Measurements from ENCODE around the gene PAPPA. TPM values are rescaled to one million over a fixed set of nuclear protein-coding genes. Genes with fewer than 3 reads are reported as not detected.

PAPPA gene
- total RNA-seq, 4 donors from 2014 or later, result 0.53 to 2.3 (median 1.4) TPM

- H3K36me3 ChIP-seq, result no peaks in the 10 kb centered on the region
- DNase-seq (ENCODE audit: low spot score in 2 of 2), result no peak
- H3K4me3 ChIP-seq, result no peak overlapping the region
- no peaks in the 10 kb centered on the region for H3K4me1 ChIP-seq
- no peak overlapping the region for H3K27ac ChIP-seq
- WGBS, result 72% methylated on average over 2 of the region's 2 CpGs
- no peaks in the 10 kb centered on the region for H3K27me3 ChIP-seq
- H3K9me3 ChIP-seq, result no peaks in the 10 kb centered on the region
- TF ChIP-seq, protein P1, sequence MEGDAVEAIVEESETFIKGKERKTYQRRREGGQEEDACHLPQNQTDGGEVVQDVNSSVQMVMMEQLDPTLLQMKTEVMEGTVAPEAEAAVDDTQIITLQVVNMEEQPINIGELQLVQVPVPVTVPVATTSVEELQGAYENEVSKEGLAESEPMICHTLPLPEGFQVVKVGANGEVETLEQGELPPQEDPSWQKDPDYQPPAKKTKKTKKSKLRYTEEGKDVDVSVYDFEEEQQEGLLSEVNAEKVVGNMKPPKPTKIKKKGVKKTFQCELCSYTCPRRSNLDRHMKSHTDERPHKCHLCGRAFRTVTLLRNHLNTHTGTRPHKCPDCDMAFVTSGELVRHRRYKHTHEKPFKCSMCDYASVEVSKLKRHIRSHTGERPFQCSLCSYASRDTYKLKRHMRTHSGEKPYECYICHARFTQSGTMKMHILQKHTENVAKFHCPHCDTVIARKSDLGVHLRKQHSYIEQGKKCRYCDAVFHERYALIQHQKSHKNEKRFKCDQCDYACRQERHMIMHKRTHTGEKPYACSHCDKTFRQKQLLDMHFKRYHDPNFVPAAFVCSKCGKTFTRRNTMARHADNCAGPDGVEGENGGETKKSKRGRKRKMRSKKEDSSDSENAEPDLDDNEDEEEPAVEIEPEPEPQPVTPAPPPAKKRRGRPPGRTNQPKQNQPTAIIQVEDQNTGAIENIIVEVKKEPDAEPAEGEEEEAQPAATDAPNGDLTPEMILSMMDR (IDR thresholded peaks at IDR 0.05), result no peak
- TF ChIP-seq POLR2A (IDR thresholded peaks at IDR 0.05), result no peak
- no peak for TF ChIP-seq POLR2AphosphoS5 (IDR thresholded peaks at IDR 0.05)
- TF ChIP-seq EP300 (IDR thresholded peaks at IDR 0.05), result no peak
Observed at GRCh38 chr9:116260531-116260930, 106.9 kb downstream of the PAPPA start.

- TF ChIP-seq POLR2A (IDR thresholded peaks at IDR 0.05), result no peak
- no peak for TF ChIP-seq POLR2AphosphoS5 (IDR thresholded peaks at IDR 0.05)
- TF ChIP-seq EP300 (IDR thresholded peaks at IDR 0.05), result no peak
- TF ChIP-seq, protein P1 (IDR thresholded peaks at IDR 0.05), result no peak
- 57% methylated on average over 5 of the region's 5 CpGs for WGBS
Observed at GRCh38 chr9:116262448-116262847, 108.9 kb downstream of the PAPPA start.

DNA sequence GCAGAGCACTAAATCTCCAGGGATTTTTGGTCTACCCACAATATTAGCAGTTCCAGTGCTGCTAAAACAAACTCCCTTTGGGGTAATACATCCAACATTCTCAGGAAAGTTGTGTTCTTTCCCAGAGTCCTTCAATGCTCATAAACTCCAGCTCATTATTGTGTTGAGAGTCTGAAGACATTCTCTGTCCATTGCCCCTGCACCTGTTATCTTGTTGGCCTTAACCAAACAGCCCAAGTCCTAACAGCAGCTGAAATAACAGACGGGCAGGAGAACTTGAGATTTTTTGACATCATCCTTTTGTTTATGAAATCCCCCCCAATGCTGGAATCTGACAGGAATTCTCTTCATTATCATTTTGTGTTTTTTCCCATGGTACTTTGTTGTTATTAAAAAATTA, 110.8 kb downstream of the PAPPA start:
- TF ChIP-seq EP300 (IDR thresholded peaks at IDR 0.05), result no peak
- TF ChIP-seq POLR2AphosphoS5 (IDR thresholded peaks at IDR 0.05), result no peak
- TF ChIP-seq POLR2A (IDR thresholded peaks at IDR 0.05), result no peak
- TF ChIP-seq, protein P1 (IDR thresholded peaks at IDR 0.05), result no peak
- Histone ChIP-seq H3K27ac (no peak overlapping the region), H3K4me1 (no peaks in the 10 kb centered on the region), H3K27me3 (no peaks in the 10 kb centered on the region), H3K36me3 (no peaks in the 10 kb centered on the region), H3K4me3 (no peak overlapping the region), H3K9me3 (no peaks in the 10 kb centered on the region)
- DNase-seq (ENCODE audit: low spot score in 2 of 2), result no peak
- 79% methylated on average over 1 of the region's 1 CpG for WGBS

More at GRCh38 chr9:116262448-116262847, 108.9 kb downstream of the PAPPA start:
- Histone ChIP-seq H3K9me3 (no peaks in the 10 kb centered on the region), H3K27me3 (no peaks in the 10 kb centered on the region), H3K27ac (no peak overlapping the region), H3K4me1 (no peaks in the 10 kb centered on the region), H3K4me3 (no peak overlapping the region), H3K36me3 (no peaks in the 10 kb centered on the region)
- DNase-seq (ENCODE audit: low spot score in 2 of 2), result no peak

DNA sequence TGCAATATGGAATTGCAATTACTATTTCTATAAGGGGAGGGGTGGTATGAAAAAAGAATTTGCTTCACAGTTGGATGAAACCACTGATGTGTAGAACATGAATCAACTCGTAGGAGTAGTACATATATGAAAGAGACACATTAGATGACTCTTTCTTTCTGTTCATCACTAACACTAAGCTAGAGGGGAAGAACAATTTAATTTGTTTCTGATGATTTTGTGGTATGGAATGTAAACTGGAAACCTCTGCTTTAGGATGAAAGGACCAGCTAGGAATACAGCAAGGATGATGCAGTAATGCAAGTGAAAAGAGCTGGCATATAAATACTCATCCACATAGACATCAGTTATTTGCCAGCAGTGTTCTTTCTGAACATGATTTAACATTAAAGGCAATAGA, 113.4 kb downstream of the PAPPA start:
- no peaks in the 10 kb centered on the region for H3K27me3 ChIP-seq
- H3K36me3 ChIP-seq, result no peaks in the 10 kb centered on the region
- DNase-seq (ENCODE audit: low spot score in 2 of 2), result no peak
- no peaks in the 10 kb centered on the region for H3K4me1 ChIP-seq
- WGBS, result 59% methylated on average over 1 of the region's 1 CpG
- no peak overlapping the region for H3K4me3 ChIP-seq
- TF ChIP-seq POLR2A (IDR thresholded peaks at IDR 0.05) (no peak), POLR2AphosphoS5 (IDR thresholded peaks at IDR 0.05) (no peak), EP300 (IDR thresholded peaks at IDR 0.05) (no peak)
- TF ChIP-seq, protein P1 (IDR thresholded peaks at IDR 0.05), result no peak
- no peaks in the 10 kb centered on the region for H3K9me3 ChIP-seq
- no peak overlapping the region for H3K27ac ChIP-seq

GRCh38 chr9:116269250-116269649, 115.7 kb downstream of the PAPPA start:
- H3K27me3 ChIP-seq, result no peaks in the 10 kb centered on the region
- DNase-seq (ENCODE audit: low spot score in 2 of 2), result no peak
- no peaks in the 10 kb centered on the region for H3K9me3 ChIP-seq
- WGBS, result 87% methylated on average over 2 of the region's 2 CpGs
- no peak for TF ChIP-seq POLR2AphosphoS5 (IDR thresholded peaks at IDR 0.05)
- TF ChIP-seq POLR2A (IDR thresholded peaks at IDR 0.05), result no peak
- no peak overlapping the region for H3K27ac ChIP-seq
- no peaks in the 10 kb centered on the region for H3K36me3 ChIP-seq
- no peaks in the 10 kb centered on the region for H3K4me1 ChIP-seq
- H3K4me3 ChIP-seq, result no peak overlapping the region

DNA sequence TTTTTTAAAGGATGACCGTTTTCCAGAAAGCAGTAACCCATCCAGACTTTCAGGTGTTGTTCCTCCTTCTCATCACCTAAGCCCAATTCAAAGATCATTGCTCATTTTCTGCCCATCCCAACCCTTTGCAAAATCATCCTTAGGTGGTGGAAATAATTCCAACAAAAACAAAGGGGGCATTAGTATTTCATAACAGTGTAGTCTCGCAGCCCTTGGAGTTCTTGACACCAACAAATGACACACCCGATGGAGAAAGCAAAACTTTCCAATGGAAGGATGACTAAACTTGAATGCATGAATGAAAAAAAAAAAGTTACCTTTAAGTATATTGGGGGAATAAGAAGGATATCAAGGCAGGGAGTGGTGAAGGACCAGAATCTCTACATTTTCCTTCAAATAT, 117.0 kb downstream of the PAPPA start:
- Histone ChIP-seq H3K4me3 (no peak overlapping the region), H3K27me3 (no peaks in the 10 kb centered on the region), H3K36me3 (no peaks in the 10 kb centered on the region), H3K9me3 (no peaks in the 10 kb centered on the region), H3K27ac (no peak overlapping the region), H3K4me1 (no peaks in the 10 kb centered on the region)
- no peak for TF ChIP-seq POLR2AphosphoS5 (IDR thresholded peaks at IDR 0.05)
- no peak for TF ChIP-seq EP300 (IDR thresholded peaks at IDR 0.05)
- TF ChIP-seq, protein P1 (IDR thresholded peaks at IDR 0.05), result no peak
- no peak for TF ChIP-seq POLR2A (IDR thresholded peaks at IDR 0.05)
- no peak for DNase-seq (ENCODE audit: low spot score in 2 of 2)
- 85% methylated on average over 3 of the region's 3 CpGs for WGBS

All from suprapubic skin (tissue), 4 donors.